ENCODE results near the gene IPO8.
"Not testable (repeated sequence)": the region's sequence is repeated elsewhere in the genome, so short reads cannot be mapped to it uniquely, and the experiment has no call there.

The IPO8 gene

DNA sequence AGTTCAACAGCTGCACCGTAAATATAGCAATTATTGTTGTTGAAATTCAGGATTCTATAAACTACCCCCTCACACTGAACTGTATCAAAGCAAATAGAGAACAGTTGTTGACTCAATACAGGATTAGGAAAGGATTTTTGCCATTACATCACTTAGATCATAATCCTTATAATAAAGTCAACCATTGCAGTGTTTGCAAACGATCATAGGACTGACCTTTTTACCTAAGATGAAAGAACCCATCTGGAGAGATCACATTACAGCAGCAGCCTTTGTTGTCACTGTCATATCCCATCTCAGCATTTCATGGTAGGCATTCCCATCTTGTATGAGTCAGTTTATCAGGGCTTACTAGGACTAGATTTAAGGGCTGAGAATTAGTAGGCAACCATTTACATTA, 96.1 kb downstream of the IPO8 start:
- no peak overlapping the region for H3K27ac Mint-ChIP-seq

DNA sequence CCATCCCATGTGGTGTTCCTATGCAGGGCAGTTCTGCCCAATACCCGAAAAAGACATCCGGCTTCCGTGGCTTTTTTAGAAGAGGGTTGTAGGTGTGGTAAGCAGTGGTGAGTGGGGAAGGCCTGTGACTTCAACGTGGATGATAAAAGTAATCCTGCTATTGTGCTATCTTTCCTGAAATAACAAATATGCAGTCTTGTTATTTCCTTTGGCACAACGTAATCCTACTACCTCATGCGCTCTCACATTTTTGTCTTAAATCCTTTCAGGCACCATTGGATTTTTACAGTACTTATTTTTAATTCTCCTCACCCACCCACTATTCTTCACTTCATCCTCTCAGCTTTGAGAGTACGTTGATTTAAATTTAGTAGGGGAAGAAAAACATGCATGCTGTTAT, 96.8 kb downstream of the IPO8 start:
- no peak overlapping the region for H3K4me3 Mint-ChIP-seq
- no peak for ATAC-seq
- DNase-seq (ENCODE audit: low spot score in 2 of 2) = no peak
- H3K36me3 Mint-ChIP-seq = no peaks in the 10 kb centered on the region
- peaks cover 11% of the 10 kb centered on the region for H3K9me3 Mint-ChIP-seq
- no peak overlapping the region for H3K27ac Mint-ChIP-seq
- H3K4me1 Mint-ChIP-seq = no peaks in the 10 kb centered on the region

More for the DNA sequence above, 96.1 kb downstream of the IPO8 start:
- no peak overlapping the region for H3K4me3 Mint-ChIP-seq
- ATAC-seq (no peak), DNase-seq (ENCODE audit: low spot score in 2 of 2) (no peak)
- no peaks in the 10 kb centered on the region for H3K36me3 Mint-ChIP-seq
- peaks cover 11% of the 10 kb centered on the region for H3K9me3 Mint-ChIP-seq
- no peaks in the 10 kb centered on the region for H3K4me1 Mint-ChIP-seq

GRCh38 chr12:30595742-30596141, 99.9 kb downstream of the IPO8 start:
- H3K9me3 Mint-ChIP-seq = no peaks in the 10 kb centered on the region

GRCh38 chr12:30594509-30594908, 101.2 kb downstream of the IPO8 start:
- H3K4me3 Mint-ChIP-seq = no peak overlapping the region
- no peak overlapping the region for H3K27ac Mint-ChIP-seq
- DNase-seq (ENCODE audit: low spot score in 2 of 2) (no peak), ATAC-seq (no peak)
- no peaks in the 10 kb centered on the region for H3K36me3 Mint-ChIP-seq
- peaks cover under 1% of the 10 kb centered on the region for H3K9me3 Mint-ChIP-seq
- H3K4me1 Mint-ChIP-seq = no peaks in the 10 kb centered on the region

More at GRCh38 chr12:30595742-30596141, 99.9 kb downstream of the IPO8 start:
- H3K27ac Mint-ChIP-seq = no peak overlapping the region
- DNase-seq (ENCODE audit: low spot score in 2 of 2) = no peak
- H3K36me3 Mint-ChIP-seq = no peaks in the 10 kb centered on the region
- H3K4me1 Mint-ChIP-seq = no peaks in the 10 kb centered on the region
- ATAC-seq = no peak
- H3K4me3 Mint-ChIP-seq = no peak overlapping the region

DNA sequence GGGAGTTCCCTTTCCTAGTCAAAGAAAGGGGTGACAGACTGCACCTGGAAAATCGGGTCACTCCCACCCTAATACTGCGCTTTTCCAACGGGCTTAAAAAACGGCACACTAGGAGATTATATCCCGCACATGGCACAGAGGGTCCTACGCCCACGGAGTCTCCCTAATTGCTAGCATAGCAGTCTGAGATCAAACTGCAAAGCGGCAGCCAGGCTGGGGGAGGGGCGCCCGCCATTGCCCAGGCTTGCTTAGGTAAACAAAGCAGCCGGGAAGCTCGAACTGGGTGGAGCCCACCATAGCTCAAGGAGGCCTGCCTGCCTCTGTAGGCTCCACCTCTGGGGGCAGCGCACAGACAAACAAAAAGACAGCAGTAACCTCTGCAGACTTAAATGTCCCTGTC, 107.1 kb downstream of the IPO8 start:
- H3K36me3 Mint-ChIP-seq; ATAC-seq; DNase-seq (ENCODE audit: low spot score in 2 of 2); H3K9me3 Mint-ChIP-seq; H3K4me3 Mint-ChIP-seq; H3K27ac Mint-ChIP-seq; H3K4me1 Mint-ChIP-seq: not testable (repeated sequence)

GRCh38 chr12:30587782-30588181, 107.9 kb downstream of the IPO8 start:
- no peaks in the 10 kb centered on the region for H3K4me1 Mint-ChIP-seq
- peaks cover 2% of the 10 kb centered on the region for H3K9me3 Mint-ChIP-seq
- DNase-seq (ENCODE audit: low spot score in 2 of 2) (no peak), ATAC-seq (no peak)
- H3K27ac Mint-ChIP-seq = no peak overlapping the region
- H3K36me3 Mint-ChIP-seq = no peaks in the 10 kb centered on the region
- no peak overlapping the region for H3K4me3 Mint-ChIP-seq

GRCh38 chr12:30585877-30586276, 109.8 kb downstream of the IPO8 start:
- Mint-ChIP-seq H3K4me3 (no peak overlapping the region), H3K4me1 (no peaks in the 10 kb centered on the region), H3K27ac (no peak overlapping the region), H3K9me3 (peaks cover 2% of the 10 kb centered on the region), H3K36me3 (no peaks in the 10 kb centered on the region)
- ATAC-seq (no peak), DNase-seq (ENCODE audit: low spot score in 2 of 2) (no peak)

DNA sequence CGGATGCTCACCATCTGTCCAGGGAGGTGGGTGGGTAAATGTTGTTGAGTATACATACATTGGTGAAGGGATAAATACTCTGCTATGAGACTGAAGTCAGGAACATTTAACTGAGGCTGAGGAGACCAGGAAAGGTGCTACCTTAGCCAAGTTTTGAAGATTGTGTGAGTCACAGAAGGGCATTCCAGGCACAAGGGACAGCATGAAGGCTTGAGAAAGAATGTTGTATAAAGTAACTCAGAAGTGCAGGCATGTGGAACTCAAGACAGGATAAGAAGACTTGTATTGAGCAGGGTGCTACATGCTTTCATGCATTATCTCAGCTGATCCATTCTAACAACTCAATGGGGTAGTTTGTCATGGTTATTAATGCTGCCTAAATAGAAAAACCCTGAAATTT, 112.7 kb downstream of the IPO8 start:
- Mint-ChIP-seq H3K27ac (no peak overlapping the region), H3K36me3 (no peaks in the 10 kb centered on the region), H3K9me3 (no peaks in the 10 kb centered on the region), H3K4me3 (no peak overlapping the region), H3K4me1 (no peaks in the 10 kb centered on the region)
- DNase-seq (ENCODE audit: low spot score in 2 of 2) (no peak), ATAC-seq (no peak)

DNA sequence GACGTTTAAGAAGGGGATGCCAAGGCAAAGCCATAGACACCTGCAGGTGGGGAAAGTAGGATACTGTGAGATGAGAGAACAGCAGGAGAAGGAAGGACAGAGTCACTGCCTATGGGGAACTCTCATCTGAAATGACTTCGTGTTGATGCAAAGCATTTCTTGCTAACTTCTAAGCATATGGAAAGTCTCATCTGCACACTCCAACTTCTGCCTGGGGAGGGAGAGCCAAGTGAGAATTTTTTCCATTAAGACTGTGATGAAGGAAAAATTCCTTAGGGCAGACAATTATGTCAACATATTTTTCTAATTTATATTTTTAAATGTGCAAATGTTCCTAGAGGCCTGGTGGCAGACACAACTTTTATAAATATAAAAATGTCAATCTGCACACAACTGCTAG, 115.3 kb downstream of the IPO8 start:
- Mint-ChIP-seq H3K9me3 (no peaks in the 10 kb centered on the region), H3K4me1 (no peaks in the 10 kb centered on the region), H3K36me3 (no peaks in the 10 kb centered on the region), H3K4me3 (no peak overlapping the region), H3K27ac (no peak overlapping the region)
- ATAC-seq (no peak), DNase-seq (ENCODE audit: low spot score in 2 of 2) (no peak)

Data from stimulated activated effector memory CD8-positive, alpha-beta T cell treated with anti-CD3 and anti-CD28 coated beads, Interleukin-12 subunit alpha, Interleukin-12 subunit beta, amount 100 ng/mL, for 72 hours (primary cell).